HepG2 (cell line): ENCODE data around the gene RNF168. TPM values are rescaled to one million over a fixed set of nuclear protein-coding genes. Genes with fewer than 3 reads are reported as not detected.

Source experiments
- BCL3 ChIP-seq: sonication (generic); formaldehyde crosslinking; IDR thresholded peaks from 2 replicates; pipeline ENCODE4 v1.5.1; 2020; ENCODE audit warnings: mild to moderate bottlenecking, missing genetic modification reagents, moderate library complexity
- ELF3 ChIP-seq: IDR thresholded peaks from 2 replicates; pipeline ENCODE4 v1.6.1; 2016; ENCODE audit warnings: missing genetic modification reagents, missing compliant biosample characterization
- HHEX ChIP-seq: IDR thresholded peaks from 2 replicates; pipeline ENCODE4 v1.6.1; 2016; ENCODE audit warnings: control low read depth
- HIVEP1 ChIP-seq: sonication (generic); formaldehyde crosslinking; IDR thresholded peaks from 2 replicates; pipeline ENCODE4 v1.4.0; 2020; ENCODE audit warnings: mild to moderate bottlenecking, missing genetic modification reagents
- HOXA3 ChIP-seq: sonication (generic); formaldehyde crosslinking; IDR thresholded peaks from 2 replicates; pipeline ENCODE4 v1.5.0; 2020; ENCODE audit warnings: missing genetic modification reagents
- JUND ChIP-seq: sonication (generic); formaldehyde crosslinking; IDR thresholded peaks from 2 replicates; pipeline ENCODE4 v1.8.0; 2022; ENCODE audit warnings: mild to moderate bottlenecking, missing genetic modification reagents
- KDM5B ChIP-seq: sonication (generic); formaldehyde crosslinking; IDR thresholded peaks from 2 replicates; pipeline ENCODE4 v1.4.0; 2020; ENCODE audit warnings: missing genetic modification reagents, mild to moderate bottlenecking, borderline replicate concordance
- MAFG ChIP-seq: sonication (generic); formaldehyde crosslinking; IDR thresholded peaks from 2 replicates; pipeline ENCODE4 v1.5.1; 2020; ENCODE audit warnings: mild to moderate bottlenecking, missing genetic modification reagents
- MBD4 ChIP-seq: IDR thresholded peaks from 2 replicates; pipeline ENCODE4 v1.6.1; 2012; ENCODE audit warnings: low read length, inconsistent platforms, borderline replicate concordance
- MYC ChIP-seq: sonication (generic); formaldehyde crosslinking; IDR thresholded peaks from 2 replicates; pipeline ENCODE4 v1.9.0; 2021; ENCODE audit warnings: missing genetic modification reagents, borderline replicate concordance
- NCOA1 ChIP-seq: sonication (generic); formaldehyde crosslinking; IDR thresholded peaks from 2 replicates; pipeline ENCODE4 v1.9.0; 2021; ENCODE audit warnings: missing genetic modification reagents
- NR2F1 ChIP-seq, 2 experiments: fragments of 450-650 bp in 1 of 2; formaldehyde crosslinking in 1 of 2; IDR thresholded peaks; 2 replicates each; pipeline versions ENCODE4 v1.5.0 to v1.6.1; 2016 to 2020; ENCODE audit warnings: mild to moderate bottlenecking in 1 of 2, missing compliant biosample characterization in 1 of 2, missing genetic modification reagents in 1 of 2, moderate library complexity in 1 of 2
- NR3C1 ChIP-seq: sonication (generic); formaldehyde crosslinking; IDR thresholded peaks from 2 replicates; pipeline ENCODE4 v1.4.0; 2020; ENCODE audit warnings: missing genetic modification reagents
- PRPF4 ChIP-seq: fragments of 200-400 bp; formaldehyde crosslinking; IDR thresholded peaks from 2 replicates; pipeline ENCODE4 v1.6.1; 2016; ENCODE audit warnings: low read length, low read depth; ENCODE audit not compliant: poor library complexity, severe bottlenecking
- THYN1 ChIP-seq: sonication (generic); formaldehyde crosslinking; IDR thresholded peaks from 2 replicates; pipeline ENCODE4 v1.8.1; 2023; ENCODE audit warnings: low read depth, mild to moderate bottlenecking, moderate library complexity, missing genetic modification reagents, borderline replicate concordance
- ZNF253 ChIP-seq: sonication (generic); formaldehyde crosslinking; IDR thresholded peaks from 2 replicates; pipeline ENCODE4 v1.8.0; 2022; ENCODE audit warnings: mild to moderate bottlenecking, missing genetic modification reagents, borderline replicate concordance
- ZNF329 ChIP-seq: sonication (generic); formaldehyde crosslinking; IDR thresholded peaks from 2 replicates; pipeline ENCODE4 v1.9.0; 2021; ENCODE audit warnings: low read depth, mild to moderate bottlenecking, missing genetic modification reagents
- ZNF570 ChIP-seq: sonication (generic); formaldehyde crosslinking; IDR thresholded peaks from 2 replicates; pipeline ENCODE4 v1.4.0; 2020; ENCODE audit warnings: mild to moderate bottlenecking, missing genetic modification reagents, borderline replicate concordance
- ZNF572 ChIP-seq: sonication (generic); formaldehyde crosslinking; IDR thresholded peaks from 2 replicates; pipeline ENCODE4 v1.5.1; 2020; ENCODE audit warnings: mild to moderate bottlenecking, missing genetic modification reagents
- ZNF670 ChIP-seq: sonication (generic); formaldehyde crosslinking; IDR thresholded peaks from 2 replicates; pipeline ENCODE4 v1.8.0; 2022; ENCODE audit warnings: mild to moderate bottlenecking, missing genetic modification reagents, borderline replicate concordance
- ZNF747 ChIP-seq: sonication (generic); formaldehyde crosslinking; IDR thresholded peaks from 2 replicates; pipeline ENCODE4 v1.8.1; 2023; ENCODE audit warnings: missing genetic modification reagents, mild to moderate bottlenecking, borderline replicate concordance
- polyA plus RNA-seq, 8 experiments: library from polyadenylated mRNA; depleted of rRNA in 3 of 8; stranded (reverse) in 7 of 8; unstranded in 1 of 8; fragments of >200 nt; fragmentation: Illumina TruSeq in 4 of 8; extraction: Trizol in 4 of 8; gene quantifications; 2 replicates each; pipeline versions ENCODE4 v1.2.1 to v1.2.3, GENCODE V29; 2011 to 2016; ENCODE audit warnings: low read depth in 4 of 8, missing spikeins in 1 of 8, mixed read lengths in 1 of 8; ENCODE audit not compliant: insufficient read depth in 1 of 8
- total RNA-seq, 5 experiments: library from RNA; depleted of rRNA; stranded (reverse); fragments of >200 nt; fragmentation: Illumina TruSeq; extraction: Trizol; gene quantifications; 2 replicates each; pipeline ENCODE4 v1.2.3, GENCODE V29; 2016; ENCODE audit warnings: low read depth in 1 of 5
- TF ChIP-seq, protein P1 (sequence below): sonication (generic); formaldehyde crosslinking; IDR thresholded peaks from 2 replicates; pipeline ENCODE4 v1.5.1; 2020; ENCODE audit warnings: missing genetic modification reagents, mild to moderate bottlenecking, borderline replicate concordance
- TF ChIP-seq, protein P2 (sequence below): sonication (generic); formaldehyde crosslinking; IDR thresholded peaks from 2 replicates; pipeline ENCODE4 v1.8.1; 2023; ENCODE audit warnings: mild to moderate bottlenecking, inconsistent platforms, moderate library complexity, missing genetic modification reagents, borderline replicate concordance
- TF ChIP-seq, protein P3 (sequence below): sonication (generic); formaldehyde crosslinking; IDR thresholded peaks from 2 replicates; pipeline ENCODE4 v1.4.0; 2020; ENCODE audit warnings: missing genetic modification reagents, mild to moderate bottlenecking, borderline replicate concordance

Gene RNF168
- total and polyA plus RNA-seq, 2 of the 13 experiments (the other 11 are each of a cell fraction or from before 2014, with no cell fraction given) = 3.7 to 22.9 TPM

DNA sequence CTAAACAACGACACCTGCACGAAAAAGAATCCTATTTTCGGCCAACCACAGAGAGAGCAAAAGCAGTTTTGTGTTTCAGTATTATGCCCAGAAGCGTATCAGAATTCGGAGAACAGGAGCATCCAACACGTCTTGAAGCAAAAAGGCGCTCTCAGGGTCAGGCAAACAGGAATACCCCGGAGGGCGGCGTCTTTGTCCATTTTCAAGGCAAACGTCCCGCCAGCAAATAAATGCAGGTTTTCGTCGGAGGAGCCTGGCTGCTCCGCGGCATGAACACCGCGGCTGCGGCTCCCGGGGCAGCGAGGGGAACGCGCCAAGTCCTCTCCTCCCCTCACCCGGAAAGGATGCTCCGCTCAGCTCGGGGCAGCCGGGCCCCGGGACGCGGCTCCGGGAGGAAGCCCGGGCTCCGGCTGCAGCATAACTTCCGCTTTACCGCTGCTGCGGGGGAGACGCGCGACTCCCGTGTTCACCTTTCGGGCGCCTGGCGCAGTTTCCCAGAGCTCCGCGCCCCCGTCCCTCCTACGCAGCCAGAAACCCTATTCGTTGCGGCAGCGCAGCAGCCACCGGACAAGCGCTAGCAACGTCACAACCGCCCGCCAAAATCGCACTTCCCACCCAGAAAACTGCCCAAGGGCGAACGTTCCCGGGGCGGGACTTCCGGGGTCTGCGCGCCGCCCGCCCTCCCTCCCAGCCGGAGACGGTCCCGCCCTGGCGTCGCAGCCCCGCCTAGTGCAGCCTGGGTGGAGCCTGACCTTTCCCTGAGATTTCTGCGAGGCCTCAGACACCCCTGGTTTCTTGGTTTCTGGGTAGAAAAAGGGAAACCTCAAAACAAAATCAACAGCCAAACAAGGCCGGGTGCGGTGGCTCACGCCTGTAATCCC is at the start of gene RNF168 (continued):
- TF ChIP-seq NR2F1 (CRISPR knock-in tag; IDR thresholded peaks at IDR 0.05) = no peak
- peak; percentile 45; the same call in 1 of the 2 replicates for TF ChIP-seq KDM5B (CRISPR knock-in tag)
- 0 out of 2 replicates have a peak, but pooled peaks have one; percentile 56 for TF ChIP-seq ZNF670
- TF ChIP-seq NCOA1 (CRISPR knock-in tag) = no peak
- no peak for TF ChIP-seq THYN1 (CRISPR knock-in tag)
- TF ChIP-seq ELF3 (CRISPR knock-in tag) = peak; percentile 82
- no peak; the same call in 1 of the 2 replicates for TF ChIP-seq HIVEP1 (CRISPR knock-in tag)
- no peak for TF ChIP-seq MBD4
- no peak; the same call in 1 of the 2 replicates for TF ChIP-seq ZNF747 (CRISPR knock-in tag)
- no peak for TF ChIP-seq HHEX (CRISPR knock-in tag)
- TF ChIP-seq NR3C1 (CRISPR knock-in tag) = no peak
- TF ChIP-seq MYC (CRISPR knock-in tag) = peak; percentile 52; the same call in 1 of the 2 replicates
- TF ChIP-seq BCL3 = peak; percentile 66; the same call in 1 of the 2 replicates
- TF ChIP-seq MAFG (CRISPR knock-in tag) = no peak
- no peak for TF ChIP-seq ZNF572 (CRISPR knock-in tag)
- TF ChIP-seq ZNF329 (CRISPR knock-in tag) = no peak
- TF ChIP-seq, protein P1, sequence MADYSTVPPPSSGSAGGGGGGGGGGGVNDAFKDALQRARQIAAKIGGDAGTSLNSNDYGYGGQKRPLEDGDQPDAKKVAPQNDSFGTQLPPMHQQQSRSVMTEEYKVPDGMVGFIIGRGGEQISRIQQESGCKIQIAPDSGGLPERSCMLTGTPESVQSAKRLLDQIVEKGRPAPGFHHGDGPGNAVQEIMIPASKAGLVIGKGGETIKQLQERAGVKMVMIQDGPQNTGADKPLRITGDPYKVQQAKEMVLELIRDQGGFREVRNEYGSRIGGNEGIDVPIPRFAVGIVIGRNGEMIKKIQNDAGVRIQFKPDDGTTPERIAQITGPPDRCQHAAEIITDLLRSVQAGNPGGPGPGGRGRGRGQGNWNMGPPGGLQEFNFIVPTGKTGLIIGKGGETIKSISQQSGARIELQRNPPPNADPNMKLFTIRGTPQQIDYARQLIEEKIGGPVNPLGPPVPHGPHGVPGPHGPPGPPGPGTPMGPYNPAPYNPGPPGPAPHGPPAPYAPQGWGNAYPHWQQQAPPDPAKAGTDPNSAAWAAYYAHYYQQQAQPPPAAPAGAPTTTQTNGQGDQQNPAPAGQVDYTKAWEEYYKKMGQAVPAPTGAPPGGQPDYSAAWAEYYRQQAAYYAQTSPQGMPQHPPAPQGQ (CRISPR knock-in tag) = no peak
- no peak for TF ChIP-seq ZNF570 (CRISPR knock-in tag)
- no peak for TF ChIP-seq JUND (CRISPR knock-in tag)
- TF ChIP-seq ZNF253 (CRISPR knock-in tag) = no peak
- TF ChIP-seq, protein P2, sequence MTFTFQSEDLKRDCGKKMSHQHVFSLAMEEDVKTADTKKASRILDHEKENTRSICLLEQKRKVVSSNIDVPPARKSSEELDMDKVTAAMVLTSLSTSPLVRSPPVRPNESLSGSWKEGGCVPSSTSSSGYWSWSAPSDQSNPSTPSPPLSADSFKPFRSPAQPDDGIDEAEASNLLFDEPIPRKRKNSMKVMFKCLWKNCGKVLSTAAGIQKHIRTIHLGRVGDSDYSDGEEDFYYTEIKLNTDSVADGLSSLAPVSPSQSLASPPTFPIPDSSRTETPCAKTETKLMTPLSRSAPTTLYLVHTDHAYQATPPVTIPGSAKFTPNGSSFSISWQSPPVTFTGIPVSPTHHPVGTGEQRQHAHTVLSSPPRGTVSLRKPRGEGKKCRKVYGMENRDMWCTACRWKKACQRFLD (CRISPR knock-in tag) = 0 out of 2 replicates have a peak, but pooled peaks have one; percentile 8
- TF ChIP-seq, protein P3, sequence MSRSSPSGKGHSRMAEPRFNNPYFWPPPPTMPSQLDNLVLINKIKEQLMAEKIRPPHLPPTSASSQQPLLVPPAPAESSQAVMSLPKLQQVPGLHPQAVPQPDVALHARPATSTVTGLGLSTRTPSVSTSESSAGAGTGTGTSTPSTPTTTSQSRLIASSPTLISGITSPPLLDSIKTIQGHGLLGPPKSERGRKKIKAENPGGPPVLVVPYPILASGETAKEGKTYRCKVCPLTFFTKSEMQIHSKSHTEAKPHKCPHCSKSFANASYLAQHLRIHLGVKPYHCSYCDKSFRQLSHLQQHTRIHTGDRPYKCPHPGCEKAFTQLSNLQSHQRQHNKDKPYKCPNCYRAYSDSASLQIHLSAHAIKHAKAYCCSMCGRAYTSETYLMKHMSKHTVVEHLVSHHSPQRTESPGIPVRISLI (CRISPR knock-in tag) = no peak
- TF ChIP-seq PRPF4 = no peak
- peak; percentile 94 for TF ChIP-seq HOXA3 (CRISPR knock-in tag)
